ENCODE results near the gene PRAMEF13.
"Not testable (repeated sequence)": the region's sequence is repeated elsewhere in the genome, so short reads cannot be mapped to it uniquely, and the experiment has no call there.

PRAMEF13 gene

GRCh38 chr1:13155909-13156308 is 45.3 kb downstream of the PRAMEF13 start, which contains the start of gene PRAMEF26:
PRAMEF26 (minus strand) TSS chr1:13156009; CDS start chr1:13153095, 2,914 bp downstream.
- DNase-seq: not testable (repeated sequence)
